HG03378 (cell line): Measurements from ENCODE around the gene CCDC78.

Source experiments
- ATAC-seq: cut with Tn5 transposase; IDR thresholded peaks from one replicate; pipeline ENCODE4 v1.9.1; 2021; ENCODE audit warnings: mild to moderate bottlenecking, moderate library complexity; ENCODE audit not compliant: unreplicated experiment

The CCDC78 gene

DNA sequence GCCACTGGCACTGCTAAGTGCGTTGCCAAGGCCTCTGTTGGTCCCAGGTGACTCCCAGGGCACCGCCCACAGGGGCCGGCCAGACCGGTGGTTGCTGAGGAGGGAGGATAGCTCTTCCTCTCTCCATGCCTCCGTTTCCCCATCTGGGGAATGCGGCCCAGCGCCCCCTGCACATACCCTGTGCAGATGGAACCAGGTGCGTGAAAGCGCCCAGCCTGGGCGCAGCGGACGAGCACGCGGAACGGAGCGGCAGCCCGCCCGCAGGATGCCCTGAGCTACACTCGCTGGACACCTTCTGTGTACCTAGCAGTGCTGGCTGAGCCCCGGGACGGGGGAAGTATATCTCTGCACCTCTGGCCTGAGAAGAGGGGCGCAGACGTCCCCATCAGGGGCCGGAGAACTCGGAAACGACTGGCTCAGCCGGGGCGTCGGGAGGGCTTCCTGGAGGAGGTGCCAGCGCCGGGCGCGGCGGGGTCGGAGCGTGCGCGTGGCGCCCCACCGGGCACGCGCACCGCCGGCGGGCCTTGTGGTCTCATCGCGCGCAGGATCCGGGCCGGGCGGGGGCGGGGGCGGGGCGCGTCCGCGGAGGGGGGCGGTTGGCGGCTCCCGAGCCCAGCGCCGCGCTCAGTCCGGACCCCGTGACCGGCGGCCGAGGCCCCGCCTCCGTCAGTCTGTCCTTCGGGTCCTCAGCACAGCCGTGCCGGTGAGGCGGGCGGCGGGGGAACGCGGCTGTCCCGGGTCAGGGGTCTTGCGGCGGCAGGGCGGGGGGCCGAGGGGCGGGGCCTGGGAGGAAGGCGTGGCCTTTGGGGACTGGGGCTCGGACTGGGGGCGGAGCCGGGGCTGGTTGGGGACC is at the start of gene CCDC78, which contains the start of gene HAGHL:
CCDC78 (minus strand) TSS at position 6 of the 853 bp plus-strand sequence. CDS start 76 bp downstream, outside the sequence.
HAGHL (plus strand) TSS at position 669 of the 853 bp plus-strand sequence. CDS start 404 bp downstream, outside the sequence.
- ATAC-seq: no peak

GRCh38 chr16:775236-775796 is 49.1 kb upstream of the CCDC78 start:
- no peak for ATAC-seq

GRCh38 chr16:774086-775001 is 48.1 kb upstream of the CCDC78 start:
- no peak for ATAC-seq

GRCh38 chr16:772959-773358 is 46.7 kb upstream of the CCDC78 start:
- ATAC-seq: no peak

GRCh38 chr16:770411-770810 is 44.2 kb upstream of the CCDC78 start:
- ATAC-seq: no peak

DNA sequence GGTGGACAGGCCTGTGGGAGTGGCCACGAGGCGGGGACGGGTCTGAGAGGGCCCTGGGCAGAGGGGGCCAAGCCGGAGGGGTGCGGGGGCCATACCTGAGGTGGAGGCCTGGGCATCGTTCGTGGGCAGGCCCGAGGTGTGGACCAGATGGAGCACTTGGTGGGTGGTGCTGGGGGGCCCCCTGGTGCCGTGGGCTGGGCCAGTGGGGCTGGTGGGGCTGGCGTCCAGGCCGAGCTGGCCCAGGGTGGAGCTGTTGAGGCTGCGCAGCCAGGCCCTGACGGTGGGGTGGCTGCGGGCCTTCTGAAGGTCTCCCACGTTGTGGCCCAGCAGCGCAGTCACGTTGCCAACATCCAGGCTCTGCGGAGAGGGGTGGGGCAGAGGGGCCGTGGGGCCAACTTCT is 43.7 kb upstream of the CCDC78 start:
- no peak for ATAC-seq

- ATAC-seq: no peak
These were observed 43.0 kb upstream of the CCDC78 start for GRCh38 chr16:769184-769784.

DNA sequence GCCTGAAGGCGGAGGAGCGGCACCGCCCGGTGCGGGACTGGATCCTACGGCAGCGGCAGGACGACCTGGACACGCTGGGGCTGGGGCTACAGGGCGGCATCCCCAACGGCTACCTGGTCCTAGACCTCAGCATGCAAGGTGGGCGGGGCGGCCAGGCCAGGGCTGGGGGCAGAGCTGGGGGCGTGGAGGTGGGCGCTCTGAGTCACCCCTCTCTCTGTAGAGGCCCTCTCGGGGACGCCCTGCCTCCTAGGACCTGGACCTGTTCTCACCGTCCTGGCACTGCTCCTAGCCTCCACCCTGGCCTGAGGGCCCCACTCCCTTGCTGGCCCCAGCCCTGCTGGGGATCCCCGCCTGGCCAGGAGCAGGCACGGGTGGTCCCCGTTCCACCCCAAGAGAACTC is 42.2 kb upstream of the CCDC78 start:
- ATAC-seq: no peak

DNA sequence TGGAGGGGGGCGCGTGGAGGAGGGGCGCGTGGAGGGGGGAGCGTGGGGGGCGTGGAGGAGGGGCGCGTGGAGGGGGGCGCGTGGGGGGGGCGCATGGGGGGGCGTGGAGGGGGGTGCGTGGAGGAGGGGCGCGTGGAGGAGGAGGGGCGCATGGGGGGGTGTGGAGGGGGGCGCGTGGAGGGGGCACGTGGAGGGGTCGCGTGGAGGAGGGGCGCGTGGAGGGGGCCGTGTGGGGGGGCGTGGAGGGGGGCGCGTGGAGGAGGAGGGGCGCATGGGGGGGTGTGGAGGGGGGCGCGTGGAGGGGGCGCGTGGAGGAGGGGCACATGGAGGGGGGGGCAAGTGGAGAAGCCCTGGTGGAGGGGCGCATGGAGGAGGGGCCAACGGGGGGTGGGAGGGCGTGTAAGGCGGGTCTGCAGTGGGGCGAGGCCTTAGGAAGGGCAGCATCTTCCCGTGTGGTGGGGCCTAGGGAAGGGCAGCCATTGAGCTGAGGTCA is 41.5 kb upstream of the CCDC78 start:
- no peak for ATAC-seq

DNA sequence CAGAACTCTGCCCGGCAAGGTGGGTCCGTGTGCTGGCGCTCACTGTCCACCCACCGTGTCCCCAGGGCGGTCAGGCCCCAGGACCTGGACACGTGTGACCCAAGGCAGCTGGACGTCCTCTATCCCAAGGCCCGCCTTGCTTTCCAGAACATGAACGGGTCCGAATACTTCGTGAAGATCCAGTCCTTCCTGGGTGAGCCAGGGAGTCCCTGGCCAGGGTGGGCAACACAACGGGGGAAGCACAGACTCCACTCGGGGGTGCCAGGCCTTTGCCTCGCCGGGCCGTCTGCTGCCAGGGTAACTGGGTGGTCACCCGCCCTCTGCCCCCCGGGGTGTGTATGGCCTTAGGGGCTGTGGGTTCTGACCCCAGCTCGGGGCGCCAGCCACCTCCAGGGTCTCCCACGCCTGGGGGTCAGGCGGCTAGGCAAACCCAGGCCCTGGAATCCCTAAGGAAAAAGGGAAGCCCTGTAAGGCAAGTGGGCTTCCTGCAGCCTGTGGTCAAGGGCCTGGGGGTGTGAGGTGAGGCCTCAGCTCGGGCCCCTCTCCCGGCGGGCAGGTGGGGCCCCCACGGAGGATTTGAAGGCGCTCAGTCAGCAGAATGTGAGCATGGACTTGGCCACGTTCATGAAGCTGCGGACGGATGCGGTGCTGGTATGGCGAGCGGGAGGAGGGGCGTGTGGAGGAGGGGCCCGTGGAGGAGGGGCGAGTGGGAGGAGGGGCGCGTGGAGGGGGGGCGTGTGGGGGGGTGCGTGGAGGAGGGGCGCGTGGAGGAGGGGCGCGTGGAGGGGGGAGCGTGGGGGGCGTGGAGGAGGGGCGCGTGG is 40.8 kb upstream of the CCDC78 start:
- no peak for ATAC-seq

GRCh38 chr16:766008-766819 is 40.0 kb upstream of the CCDC78 start:
- ATAC-seq: no peak

DNA sequence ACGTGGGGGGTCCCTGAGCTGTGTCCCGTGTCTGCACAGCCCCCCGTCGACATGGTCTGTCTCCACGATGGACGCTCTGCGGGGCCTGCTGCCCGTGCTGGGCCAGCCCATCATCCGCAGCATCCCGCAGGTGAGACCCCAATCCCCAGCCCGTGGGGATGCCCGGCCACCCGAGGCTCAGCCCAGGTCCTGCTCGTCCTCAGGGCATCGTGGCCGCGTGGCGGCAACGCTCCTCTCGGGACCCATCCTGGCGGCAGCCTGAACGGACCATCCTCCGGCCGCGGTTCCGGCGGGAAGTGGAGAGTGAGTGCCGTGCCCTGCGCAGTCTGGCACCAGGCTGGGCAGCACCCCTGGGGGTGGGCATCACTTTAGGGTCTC is 39.2 kb upstream of the CCDC78 start:
- ATAC-seq: no peak

DNA sequence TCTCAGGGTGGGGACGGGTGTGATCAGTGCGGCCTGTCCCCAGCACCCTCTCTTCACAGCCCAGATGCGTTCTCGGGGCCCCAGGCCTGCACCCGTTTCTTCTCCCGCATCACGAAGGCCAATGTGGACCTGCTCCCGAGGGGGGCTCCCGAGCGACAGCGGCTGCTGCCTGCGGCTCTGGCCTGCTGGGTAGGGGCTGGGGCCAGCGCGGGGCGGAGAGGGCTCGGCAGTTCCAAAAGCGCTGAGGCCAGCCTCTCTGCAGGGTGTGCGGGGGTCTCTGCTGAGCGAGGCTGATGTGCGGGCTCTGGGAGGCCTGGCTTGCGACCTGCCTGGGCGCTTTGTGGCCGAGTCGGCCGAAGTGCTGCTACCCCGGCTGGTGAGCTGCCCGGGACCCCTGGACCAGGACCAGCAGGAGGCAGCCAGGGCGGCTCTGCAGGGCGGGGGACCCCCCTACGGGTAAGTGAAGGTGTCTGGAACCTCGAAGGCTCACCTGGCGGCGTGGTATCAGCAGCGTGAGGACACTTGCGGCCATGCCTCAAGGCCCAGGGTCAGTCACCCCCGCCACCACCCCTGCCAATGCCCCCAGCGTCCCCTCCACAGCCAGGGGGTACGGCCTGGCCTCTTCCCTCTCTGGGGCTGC is 38.7 kb upstream of the CCDC78 start:
- ATAC-seq: no peak

GRCh38 chr16:764184-764750 is 38.0 kb upstream of the CCDC78 start:
- no peak for ATAC-seq

DNA sequence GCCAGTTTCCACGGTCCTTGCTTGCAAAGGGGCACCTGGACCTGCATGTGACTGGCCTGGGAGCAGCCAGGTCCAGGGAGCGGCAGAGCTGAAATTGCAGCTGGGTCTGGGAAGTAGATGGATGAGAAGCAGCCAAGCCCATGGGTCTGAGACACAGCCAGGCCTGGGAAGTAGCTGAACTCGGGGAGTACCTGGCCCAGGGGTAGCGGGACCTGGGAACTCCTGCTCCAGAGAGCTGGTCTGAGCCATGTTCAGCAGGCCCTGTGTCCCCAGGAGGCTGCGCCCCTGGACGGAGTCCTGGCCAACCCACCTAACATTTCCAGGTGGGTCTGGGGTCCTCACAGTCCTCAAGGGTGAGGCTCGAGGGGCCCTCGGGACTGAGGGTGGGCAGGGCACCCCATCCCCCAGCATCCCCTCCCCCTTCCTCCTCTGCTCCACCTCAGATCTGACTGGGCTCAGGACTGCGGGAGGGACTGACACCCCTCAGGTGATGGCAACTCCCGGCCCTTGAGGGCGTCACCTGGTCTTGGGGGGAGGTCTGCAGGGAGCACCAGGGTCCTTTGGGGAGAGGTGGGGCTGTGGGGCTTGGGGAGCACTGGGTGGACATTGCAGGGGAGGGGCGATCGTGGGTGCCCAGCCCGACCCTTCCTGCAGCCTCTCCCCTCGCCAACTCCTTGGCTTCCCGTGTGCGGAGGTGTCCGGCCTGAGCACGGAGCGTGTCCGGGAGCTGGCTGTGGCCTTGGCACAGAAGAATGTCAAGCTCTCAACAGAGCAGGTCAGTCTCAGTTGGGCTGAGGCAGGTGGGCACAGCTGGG is 37.3 kb upstream of the CCDC78 start:
- ATAC-seq: no peak

GRCh38 chr16:762595-763268 is 36.5 kb upstream of the CCDC78 start:
- no peak for ATAC-seq
